CD14-positive monocyte (primary cell): ENCODE results near the gene TVP23C. TPM values are rescaled to one million over a fixed set of nuclear protein-coding genes. Genes with fewer than 3 reads are reported as not detected.

Source experiments
- DNase-seq, 3 donors: peaks; one replicate each; pipeline ENCODE4 v3.0.0-alpha.2; 2011 to 2022
- H2AFZ ChIP-seq: 2 replicates; pipeline ENCODE4 v1.6.0; 2012; ENCODE audit warnings: mild to moderate bottlenecking, low read depth, low read length, inconsistent platforms; ENCODE audit not compliant: insufficient read depth, poor library complexity, severe bottlenecking
- H3K27ac ChIP-seq, 2 donors: 1 replicate in 1 of 2; 2 replicates in 1 of 2; pipeline ENCODE4 v1.5.1; 2012 to 2013; ENCODE audit warnings: low read length in 2 of 2, control low read depth in 1 of 2, inconsistent platforms in 1 of 2, low read depth in 1 of 2, mild to moderate bottlenecking in 1 of 2
- H3K27me3 ChIP-seq, 2 donors: one replicate each; pipeline versions ENCODE4 v1.6.0 to v1.6.1; 2011 to 2013; ENCODE audit warnings: low read length in 2 of 2; ENCODE audit not compliant: control insufficient read depth in 2 of 2, insufficient read depth in 2 of 2
- H3K36me3 ChIP-seq, 2 donors: replicated peaks in 1 of 2; 1 replicate in 1 of 2; 2 replicates in 1 of 2; pipeline versions ENCODE4 v1.5.1 to v1.6.1; 2012 to 2013; ENCODE audit warnings: low read length in 2 of 2, control low read depth in 1 of 2, inconsistent platforms in 1 of 2, mild to moderate bottlenecking in 1 of 2; ENCODE audit not compliant: insufficient read depth in 2 of 2, control insufficient read depth in 1 of 2
- H3K4me1 ChIP-seq, 2 donors: 1 replicate in 1 of 2; 2 replicates in 1 of 2; pipeline versions ENCODE4 v1.5.1 to v1.6.1; 2012 to 2013; ENCODE audit warnings: low read length in 2 of 2, control low read depth in 1 of 2, inconsistent platforms in 1 of 2, mild to moderate bottlenecking in 1 of 2, moderate library complexity in 1 of 2; ENCODE audit not compliant: insufficient read depth in 2 of 2, control insufficient read depth in 1 of 2
- H3K4me2 ChIP-seq: replicated peaks from 2 replicates; pipeline ENCODE3; 2012; ENCODE audit warnings: low read length, moderate library complexity, mild to moderate bottlenecking; ENCODE audit not compliant: poor library complexity, severe bottlenecking; ENCODE audit errors: extremely low read depth
- H3K4me3 ChIP-seq, 3 experiments: fragments of 200-600 bp in 1 of 3; sonication (generic) in 1 of 3; replicated peaks in 1 of 3; 1 replicate in 2 of 3; 2 replicates in 1 of 3; pipeline ENCODE4 v1.5.1; 2011 to 2013; ENCODE audit warnings: low read length in 3 of 3, mild to moderate bottlenecking in 3 of 3, control low read depth in 2 of 3, low read depth in 2 of 3, inconsistent platforms in 1 of 3, moderate library complexity in 1 of 3
- H3K79me2 ChIP-seq: 2 replicates; pipeline ENCODE4 v1.6.0; 2012; ENCODE audit warnings: mild to moderate bottlenecking, control low read depth, inconsistent platforms, low read length, moderate library complexity; ENCODE audit not compliant: insufficient read depth
- H3K9ac ChIP-seq: 2 replicates; pipeline ENCODE4 v1.6.0; 2017; ENCODE audit warnings: low read length, mild to moderate bottlenecking; ENCODE audit not compliant: insufficient read depth, poor library complexity, severe bottlenecking
- H3K9me3 ChIP-seq, 2 donors: replicated peaks in 1 of 2; 1 replicate in 1 of 2; 2 replicates in 1 of 2; pipeline versions ENCODE4 v1.5.1 to v1.6.1; 2012 to 2013; ENCODE audit warnings: low read length in 2 of 2, control low read depth in 1 of 2; ENCODE audit not compliant: control insufficient read depth in 1 of 2, insufficient read depth in 1 of 2
- H4K20me1 ChIP-seq: 2 replicates; pipeline ENCODE4 v1.6.0; 2012; ENCODE audit warnings: mild to moderate bottlenecking, low read length, control low read depth, moderate library complexity; ENCODE audit not compliant: insufficient read depth
- H3K27ac Mint-ChIP-seq, 7 donors: one replicate each; pipeline ENCODE4 v1.8.0; 2020; ENCODE audit warnings: mild to moderate bottlenecking in 7 of 7, mixed read lengths in 7 of 7, moderate library complexity in 6 of 7, inconsistent platforms in 2 of 7
- H3K27me3 Mint-ChIP-seq, 3 donors: one replicate each; pipeline ENCODE4 v1.8.0; 2021 to 2022; ENCODE audit warnings: low read depth in 3 of 3, mild to moderate bottlenecking in 3 of 3, mixed read lengths in 3 of 3, moderate library complexity in 3 of 3, inconsistent platforms in 1 of 3
- H3K36me3 Mint-ChIP-seq, 2 donors: one replicate each; pipeline ENCODE4 v1.8.0; 2020; ENCODE audit warnings: mixed read lengths in 2 of 2, inconsistent platforms in 1 of 2, mild to moderate bottlenecking in 1 of 2
- H3K4me1 Mint-ChIP-seq: one replicate; pipeline ENCODE4 v1.8.0; 2020; ENCODE audit warnings: mild to moderate bottlenecking, mixed read lengths
- H3K4me3 Mint-ChIP-seq, 2 donors: one replicate each; pipeline ENCODE4 v1.8.0; 2020; ENCODE audit warnings: mild to moderate bottlenecking in 2 of 2, mixed read lengths in 2 of 2, moderate library complexity in 1 of 2
- H3K9me3 Mint-ChIP-seq, 7 donors: one replicate each; pipeline ENCODE4 v1.8.0; 2020 to 2022; ENCODE audit warnings: mixed read lengths in 7 of 7, mild to moderate bottlenecking in 6 of 7, moderate library complexity in 6 of 7, inconsistent platforms in 2 of 7
- CTCF ChIP-seq: fragments of 200-600 bp; IDR thresholded peaks from one replicate; pipeline ENCODE4 v1.8.0; 2022; ENCODE audit warnings: antibody characterized with exemption, mild to moderate bottlenecking
- WGBS: methylation state at CpG from one replicate; pipeline ENCODE4 v1.1.5; 2013; ENCODE audit warnings: missing lambda C conversion rate; ENCODE audit not compliant: insufficient coverage; 5-methylcytosine and 5-hydroxymethylcytosine counted together
- intact Hi-C, 2 donors: fragments of 100-400 bp; cut with micrococcal nuclease; formaldehyde crosslinking; loops; one replicate each; pipeline versions ENCODE4 v1.15.0 to v1.15.1; 2023
- polyA plus RNA-seq, 3 donors: library from polyadenylated mRNA; depleted of rRNA in 1 of 3; unstranded in 2 of 3; stranded (reverse) in 1 of 3; fragments of 300-500 nt in 2 of 3; fragments of >200 nt in 1 of 3; fragmentation: Illumina TruSeq in 2 of 3; gene quantifications; 1 replicate in 2 of 3; 2 replicates in 1 of 3; pipeline ENCODE4 v1.2.3, GENCODE V29; 2012 to 2021

Gene TVP23C
- polyA plus RNA-seq, 3 donors = 0.88 to 3.3 (median 1.4) TPM

GRCh38 chr17:15454346-15454745 is 108.9 kb downstream of the TVP23C start:
- intact Hi-C loops = no loop called here
- H3K9me3 Mint-ChIP-seq = peaks cover 0 to 10% (median 5%) of the 10 kb centered on the region in 7 donors
- H3K27ac Mint-ChIP-seq = no peak overlapping the region
- DNase-seq = no peak
- Histone ChIP-seq H4K20me1 (no peaks in the 10 kb centered on the region), H3K9ac (no peak overlapping the region), H3K27me3 (no peaks in the 10 kb centered on the region), H3K27ac (no peak overlapping the region), H3K79me2 (no peaks in the 10 kb centered on the region), H3K4me3 (no peak overlapping the region), H3K4me1 (no peaks in the 10 kb centered on the region), H2AFZ (no peak overlapping the region), H3K9me3 (peaks cover 6 to 8% of the 10 kb centered on the region in 2 donors), H3K4me2 (no peak overlapping the region), H3K36me3 (no peaks in the 10 kb centered on the region)
- no peaks in the 10 kb centered on the region for H3K27me3 Mint-ChIP-seq
- no peaks in the 10 kb centered on the region for H3K4me1 Mint-ChIP-seq
- no peak overlapping the region for H3K4me3 Mint-ChIP-seq
- WGBS = 86% methylated on average over 4 of the region's 5 CpGs
- no peak for TF ChIP-seq CTCF
- H3K36me3 Mint-ChIP-seq = no peaks in the 10 kb centered on the region

- WGBS = 67% methylated on average over 3 of the region's 3 CpGs
- no peak for DNase-seq
- Histone ChIP-seq H3K79me2 (no peaks in the 10 kb centered on the region), H4K20me1 (no peaks in the 10 kb centered on the region), H3K4me3 (no peak overlapping the region), H2AFZ (no peak overlapping the region), H3K9ac (no peak overlapping the region), H3K27me3 (no peaks in the 10 kb centered on the region), H3K4me1 (no peaks in the 10 kb centered on the region), H3K36me3 (no peaks in the 10 kb centered on the region), H3K9me3 (peaks cover 6 to 8% of the 10 kb centered on the region in 2 donors), H3K27ac (no peak overlapping the region), H3K4me2 (no peak overlapping the region)
- Mint-ChIP-seq H3K4me3 (no peak overlapping the region), H3K9me3 (peaks cover 0 to 10% (median 5%) of the 10 kb centered on the region in 7 donors), H3K27me3 (no peaks in the 10 kb centered on the region), H3K4me1 (no peaks in the 10 kb centered on the region), H3K27ac (no peak overlapping the region), H3K36me3 (no peaks in the 10 kb centered on the region)
- TF ChIP-seq CTCF = no peak
- intact Hi-C loops = no loop called here
These were observed 109.5 kb downstream of the TVP23C start for GRCh38 chr17:15453782-15454181.
